A549 (cell line): Measurements from ENCODE around the gene CHAC2. TPM values are rescaled to one million over a fixed set of nuclear protein-coding genes. Genes with fewer than 3 reads are reported as not detected.

Experiments
- ATAC-seq, 2 experiments: fragments of 200-7000 bp in 1 of 2; fragments of >200 bp in 1 of 2; cut with Nextera tagmentation in 1 of 2; cut with Tn5 transposase in 1 of 2; 3 replicates each; pipeline versions ENCODE4 v1.8.0 to v1.9.1; 2018 to 2020; ENCODE audit warnings: mild to moderate bottlenecking in 1 of 2, moderate library complexity in 1 of 2
- CTCF ChIA-PET: fragments of 300-600 bp; sonication (Branson Sonifier 250); formaldehyde crosslinking; extraction: SDS; loops from one replicate; lab custom pipeline; 2021; ENCODE audit warnings: antibody characterized with exemption, inconsistent platforms; lab: Yijun Ruan, JAX
- POLR2A ChIA-PET: fragments of 350-600 bp; formaldehyde crosslinking; extraction: SDS; loops from one replicate; lab custom pipeline; 2021; ENCODE audit warnings: antibody characterized with exemption, inconsistent platforms; lab: Yijun Ruan, JAX
- DNase-seq, 2 experiments: peaks; one replicate each; pipeline versions ENCODE4 v3.0.0 to v3.0.0-alpha.2; 2011 to 2016; ENCODE audit warnings: low read depth in 1 of 2, low spot score in 1 of 2
- FAIRE-seq: peaks from 2 replicates; lab custom pipeline; 2011; peaks lifted over from hg19 to GRCh38; lab: Jason Lieb, UNC
- H3K27ac ChIP-seq, 2 experiments: fragments of >200 bp; sonication (Bioruptor Twin); formaldehyde crosslinking; 3 replicates each; pipeline ENCODE4 v1.5.1; 2016 to 2017
- H3K4me1 ChIP-seq: fragments of >200 bp; sonication (Bioruptor Twin); formaldehyde crosslinking; 3 replicates; pipeline ENCODE4 v1.6.1; 2016
- H3K4me2 ChIP-seq: fragments of >200 bp; sonication (Bioruptor Twin); formaldehyde crosslinking; 3 replicates; pipeline ENCODE4 v1.6.1; 2016
- H3K4me3 ChIP-seq: fragments of >200 bp; sonication (Bioruptor Twin); formaldehyde crosslinking; 3 replicates; pipeline ENCODE4 v1.5.1; 2016
- H3K9me3 ChIP-seq: fragments of >200 bp; sonication (Bioruptor Twin); formaldehyde crosslinking; 3 replicates; pipeline ENCODE4 v1.6.1; 2016
- BCL3 ChIP-seq: fragments of >200 bp; sonication (Bioruptor Twin); formaldehyde crosslinking; IDR thresholded peaks from 3 replicates; pipeline ENCODE4 v1.6.1; 2016
- BHLHE40 ChIP-seq: IDR thresholded peaks from 2 replicates; pipeline ENCODE4 v1.6.1; 2012; ENCODE audit warnings: low read depth, low read length, inconsistent platforms
- EHMT2 ChIP-seq: fragments of 200-600 bp; sonication (generic); IDR thresholded peaks from 2 replicates; pipeline ENCODE4 v1.6.1; 2016; ENCODE audit warnings: antibody characterized with exemption, low read depth, mild to moderate bottlenecking, moderate library complexity
- FOSB ChIP-seq: fragments of 250-450 bp; sonication (Bioruptor Pico); IDR thresholded peaks from 2 replicates; pipeline ENCODE4 v1.5.0; 2020; ENCODE audit warnings: mild to moderate bottlenecking, moderate library complexity
- HOXA7 ChIP-seq: fragments of 250-450 bp; sonication (Bioruptor Pico); IDR thresholded peaks from 2 replicates; pipeline ENCODE4 v1.5.0; 2020; ENCODE audit warnings: mild to moderate bottlenecking, moderate library complexity
- JUNB ChIP-seq: fragments of >200 bp; sonication (Bioruptor Twin); formaldehyde crosslinking; IDR thresholded peaks from 2 replicates; pipeline ENCODE4 v1.6.1; 2016
- KDM1A ChIP-seq: fragments of 200-600 bp; sonication (generic); IDR thresholded peaks from 2 replicates; pipeline ENCODE4 v1.6.1; 2016; ENCODE audit warnings: low read depth, mild to moderate bottlenecking
- KDM5A ChIP-seq: fragments of 200-600 bp; sonication (generic); IDR thresholded peaks from 2 replicates; pipeline ENCODE4 v1.6.1; 2016; ENCODE audit warnings: antibody characterized with exemption, mild to moderate bottlenecking
- MAFK ChIP-seq: fragments of 450-650 bp; IDR thresholded peaks from 2 replicates; pipeline ENCODE4 v1.6.1; 2014; ENCODE audit not compliant: partially characterized antibody
- MYC ChIP-seq: IDR thresholded peaks from 2 replicates; pipeline ENCODE4 v1.6.1; 2012; ENCODE audit warnings: mild to moderate bottlenecking, inconsistent platforms, low read length, improper control_type of control experiment, borderline replicate concordance
- NR3C1 ChIP-seq: fragments of >200 bp; sonication (Bioruptor Twin); formaldehyde crosslinking; IDR thresholded peaks from 3 replicates; pipeline ENCODE4 v1.6.1; 2017
- PBX3 ChIP-seq: IDR thresholded peaks from 2 replicates; pipeline ENCODE4 v1.6.1; 2012
- POLR2A ChIP-seq: IDR thresholded peaks from 2 replicates; pipeline ENCODE4 v1.6.1; 2012; ENCODE audit warnings: mild to moderate bottlenecking, low read length
- POLR2AphosphoS2 ChIP-seq: conservative IDR thresholded peaks from 2 replicates; pipeline ENCODE4 v1.6.1; 2012; ENCODE audit warnings: low read length, improper control_type of control experiment, inconsistent platforms
- RAD21 ChIP-seq, 2 experiments: fragments of >200 bp in 1 of 2; sonication (Bioruptor Twin) in 1 of 2; formaldehyde crosslinking in 1 of 2; IDR thresholded peaks in 1 of 2; conservative IDR thresholded peaks in 1 of 2; 2 replicates in 1 of 2; 3 replicates in 1 of 2; pipeline ENCODE4 v1.6.1; 2012 to 2018; ENCODE audit warnings: inconsistent platforms in 1 of 2
- RCOR1 ChIP-seq: fragments of 150-350 bp; IDR thresholded peaks from 2 replicates; pipeline ENCODE4 v1.6.1; 2014; ENCODE audit warnings: antibody characterized with exemption, low read length, low read depth
- RNF2 ChIP-seq: fragments of 200-600 bp; sonication (generic); IDR thresholded peaks from 2 replicates; pipeline ENCODE4 v1.6.1; 2016; ENCODE audit warnings: low read depth, mild to moderate bottlenecking, antibody characterized with exemption, moderate library complexity, borderline replicate concordance
- SREBF2 ChIP-seq: fragments of 450-650 bp; IDR thresholded peaks from 2 replicates; pipeline ENCODE4 v1.6.1; 2014; ENCODE audit warnings: mild to moderate bottlenecking, moderate library complexity
- ZC3H11A ChIP-seq: fragments of 450-650 bp; IDR thresholded peaks from 2 replicates; pipeline ENCODE4 v1.6.1; 2014; ENCODE audit warnings: antibody characterized with exemption, mild to moderate bottlenecking
- ZNF302 ChIP-seq: fragments of 250-450 bp; sonication (Bioruptor Pico); IDR thresholded peaks from 2 replicates; pipeline ENCODE4 v1.9.0; 2021; ENCODE audit warnings: inconsistent platforms, mild to moderate bottlenecking, moderate library complexity
- ZSCAN20 ChIP-seq: fragments of 250-450 bp; sonication (Bioruptor Pico); IDR thresholded peaks from 2 replicates; pipeline ENCODE4 v1.8.0; 2022; ENCODE audit warnings: mild to moderate bottlenecking, moderate library complexity
- WGBS: methylation state at CpG from one replicate; pipeline ENCODE4 v1.1.6; 2017; ENCODE audit errors: missing lambda C conversion rate; 5-methylcytosine and 5-hydroxymethylcytosine counted together
- polyA plus RNA-seq, 4 experiments: library from polyadenylated mRNA; depleted of rRNA in 3 of 4; stranded (reverse); fragments of >200 nt; fragmentation: RNase III in 1 of 4; extraction: RNeasy Plus Mini Kit Qiagen cat#74134 plus additional on column Dnase treatment in 1 of 4; gene quantifications; 2 replicates in 3 of 4; 3 replicates in 1 of 4; pipeline ENCODE4 v1.2.3, GENCODE V29; 2011 to 2017
- TF ChIP-seq, protein P1 (sequence below): fragments of 250-450 bp; sonication (Bioruptor Pico); IDR thresholded peaks from 2 replicates; pipeline ENCODE4 v1.5.0; 2021; ENCODE audit warnings: mild to moderate bottlenecking, moderate library complexity, borderline replicate concordance
- TF ChIP-seq, protein P2 (sequence below): fragments of 450-650 bp; IDR thresholded peaks from 2 replicates; pipeline ENCODE4 v1.6.1; 2014; ENCODE audit warnings: antibody characterized with exemption

The CHAC2 gene
- polyA plus RNA-seq, 2 of the 4 experiments (the other 2 are of a cell fraction), result 20.1 to 21.8 TPM

DNA sequence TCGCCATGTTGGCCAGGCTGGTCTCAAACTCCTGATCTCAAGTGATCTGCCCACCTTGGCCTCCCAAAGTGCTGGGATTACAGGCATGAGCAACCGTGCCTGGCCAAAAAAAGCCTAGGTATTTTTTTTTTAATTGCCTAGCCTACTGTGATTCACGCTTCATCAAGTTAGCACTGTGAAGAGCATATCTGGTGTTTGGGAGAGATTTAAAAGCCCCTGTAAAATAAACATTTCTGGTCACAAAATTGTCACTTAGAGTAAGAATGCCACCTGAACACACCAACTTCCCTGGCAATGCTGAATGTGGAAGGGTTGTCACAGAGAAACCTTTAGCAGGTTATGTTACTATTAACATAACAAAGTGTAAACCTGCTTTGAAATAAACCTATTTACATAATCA lies 39.7 kb upstream of the CHAC2 start:
- ATAC-seq (no peak), DNase-seq (no peak), FAIRE-seq (no peak)
- WGBS, result 93% methylated on average over 3 of the region's 3 CpGs
- Histone ChIP-seq H3K4me2 (no peak overlapping the region), H3K9me3 (no peaks in the 10 kb centered on the region), H3K4me1 (no peaks in the 10 kb centered on the region), H3K4me3 (no peak overlapping the region), H3K27ac (no peak overlapping the region)
- POLR2A ChIA-PET, result no interaction called here
- TF ChIP-seq ZNF302 (CRISPR knock-in tag), result no peak
- TF ChIP-seq RNF2, result no peak
- TF ChIP-seq HOXA7 (CRISPR knock-in tag), result no peak
- no peak for TF ChIP-seq RAD21 (conservative IDR thresholded peaks at IDR 0.05 in 1 of 2, IDR thresholded peaks at IDR 0.05 in 1 of 2)
- TF ChIP-seq FOSB (CRISPR knock-in tag), result no peak
- CTCF ChIA-PET, result interaction anchor here (0.7 kb wide), 1 partner anchor 114 kb away, joined by 3 read pairs; no protein-coding TSS in a partner anchor

DNA sequence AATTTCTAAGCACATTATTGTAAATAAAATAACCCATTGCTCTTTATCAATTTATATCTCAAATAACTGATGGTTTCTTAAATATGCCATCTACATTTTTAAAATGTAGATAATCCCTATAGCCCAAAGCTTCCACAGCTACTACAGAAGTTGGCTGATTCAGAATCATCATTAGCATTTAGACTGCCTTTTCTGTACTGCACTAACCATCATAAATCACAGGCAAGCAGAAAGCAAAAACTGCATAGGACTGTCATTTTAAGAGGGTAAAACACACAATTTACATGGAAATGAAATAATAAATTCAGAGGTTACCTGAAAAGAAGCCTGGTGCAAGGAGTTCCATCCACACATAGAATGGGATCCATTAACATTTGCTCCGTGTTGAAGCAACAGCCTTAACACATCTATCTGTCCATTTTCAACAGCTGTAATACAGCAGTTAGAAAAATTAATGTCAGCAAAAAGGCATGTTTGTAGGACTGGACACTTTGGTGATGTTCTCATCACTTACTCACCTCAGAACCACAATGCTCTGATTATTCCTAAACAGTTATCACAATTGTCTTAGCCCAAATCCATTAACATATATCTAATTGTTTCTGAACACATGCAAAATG lies 38.4 kb upstream of the CHAC2 start:
- TF ChIP-seq RCOR1, result no peak
- TF ChIP-seq MAFK, result peak; percentile 30
- 92% methylated on average over 1 of the region's 1 CpG for WGBS
- no peak for DNase-seq
- FAIRE-seq, result no peak
- no peaks in the 10 kb centered on the region for H3K4me1 ChIP-seq
- no peak overlapping the region for H3K27ac ChIP-seq
- POLR2A ChIA-PET, result no interaction called here
- H3K9me3 ChIP-seq, result no peaks in the 10 kb centered on the region
- CTCF ChIA-PET, result no interaction called here
- no peak overlapping the region for H3K4me3 ChIP-seq
- ATAC-seq, result no peak
- no peak overlapping the region for H3K4me2 ChIP-seq

GRCh38 chr2:53737091-53737490 lies 30.5 kb upstream of the CHAC2 start:
- ATAC-seq, result no peak
- CTCF ChIA-PET, result no interaction called here
- no peak for FAIRE-seq
- no peak for DNase-seq
- POLR2A ChIA-PET, result no interaction called here
- Histone ChIP-seq H3K27ac (no peak overlapping the region), H3K9me3 (no peaks in the 10 kb centered on the region), H3K4me2 (no peak overlapping the region), H3K4me1 (no peaks in the 10 kb centered on the region), H3K4me3 (no peak overlapping the region)
- 84% methylated on average over 5 of the region's 5 CpGs for WGBS
- no peak for TF ChIP-seq ZC3H11A
- no peak for TF ChIP-seq KDM5A
- TF ChIP-seq POLR2A, result no peak
- TF ChIP-seq, protein P1, sequence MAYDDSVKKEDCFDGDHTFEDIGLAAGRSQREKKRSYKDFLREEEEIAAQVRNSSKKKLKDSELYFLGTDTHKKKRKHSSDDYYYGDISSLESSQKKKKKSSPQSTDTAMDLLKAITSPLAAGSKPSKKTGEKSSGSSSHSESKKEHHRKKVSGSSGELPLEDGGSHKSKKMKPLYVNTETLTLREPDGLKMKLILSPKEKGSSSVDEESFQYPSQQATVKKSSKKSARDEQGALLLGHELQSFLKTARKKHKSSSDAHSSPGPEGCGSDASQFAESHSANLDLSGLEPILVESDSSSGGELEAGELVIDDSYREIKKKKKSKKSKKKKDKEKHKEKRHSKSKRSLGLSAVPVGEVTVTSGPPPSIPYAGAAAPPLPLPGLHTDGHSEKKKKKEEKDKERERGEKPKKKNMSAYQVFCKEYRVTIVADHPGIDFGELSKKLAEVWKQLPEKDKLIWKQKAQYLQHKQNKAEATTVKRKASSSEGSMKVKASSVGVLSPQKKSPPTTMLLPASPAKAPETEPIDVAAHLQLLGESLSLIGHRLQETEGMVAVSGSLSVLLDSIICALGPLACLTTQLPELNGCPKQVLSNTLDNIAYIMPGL, result no peak
- TF ChIP-seq ZNF302 (CRISPR knock-in tag), result no peak
- TF ChIP-seq MYC, result no peak

GRCh38 chr2:53739032-53739431 lies 28.6 kb upstream of the CHAC2 start:
- no peak overlapping the region for H3K4me3 ChIP-seq
- FAIRE-seq (no peak), ATAC-seq (no peak), DNase-seq (no peak)
- no peaks in the 10 kb centered on the region for H3K9me3 ChIP-seq
- no peak overlapping the region for H3K4me2 ChIP-seq
- ChIA-PET CTCF (interaction anchor here (0.6 to 1.3 kb wide), 3 partner anchors 23 to 1180 kb away, joined by 3 read pairs; no protein-coding TSS in a partner anchor), POLR2A (no interaction called here)
- no peak overlapping the region for H3K27ac ChIP-seq
- TF ChIP-seq, protein P2, sequence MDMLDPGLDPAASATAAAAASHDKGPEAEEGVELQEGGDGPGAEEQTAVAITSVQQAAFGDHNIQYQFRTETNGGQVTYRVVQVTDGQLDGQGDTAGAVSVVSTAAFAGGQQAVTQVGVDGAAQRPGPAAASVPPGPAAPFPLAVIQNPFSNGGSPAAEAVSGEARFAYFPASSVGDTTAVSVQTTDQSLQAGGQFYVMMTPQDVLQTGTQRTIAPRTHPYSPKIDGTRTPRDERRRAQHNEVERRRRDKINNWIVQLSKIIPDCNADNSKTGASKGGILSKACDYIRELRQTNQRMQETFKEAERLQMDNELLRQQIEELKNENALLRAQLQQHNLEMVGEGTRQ, result no peak
- TF ChIP-seq MAFK (no peak), ZSCAN20 (CRISPR knock-in tag) (no peak), JUNB (no peak), SREBF2 (no peak), NR3C1 (no peak), POLR2AphosphoS2 (no peak), EHMT2 (no peak), BCL3 (no peak), KDM1A (no peak), PBX3 (no peak), BHLHE40 (no peak)
- WGBS, result 58% methylated on average over 1 of the region's 1 CpG
- H3K4me1 ChIP-seq, result no peaks in the 10 kb centered on the region
